Measurements from ENCODE around the gene CDKN2B-AS1.
A peak's percentile ranks its signal among the peaks of the same experiment; 100 is the strongest.

- TF ChIP-seq CHD2 (IDR thresholded peaks at IDR 0.05; ENCODE audit: low read length, partially characterized antibody) (no peak), ESRRA (IDR thresholded peaks at IDR 0.05; ENCODE audit: borderline replicate concordance, low read length) (no peak), CTCF (IDR thresholded peaks at IDR 0.05) (no peak), ZFP36 (IDR thresholded peaks at IDR 0.05; ENCODE audit: borderline replicate concordance, partially characterized antibody) (no peak), GATA3 (IDR thresholded peaks at IDR 0.05; ENCODE audit: borderline replicate concordance) (0 out of 2 replicates have a peak, but pooled peaks have one; percentile 24), MAFK (IDR thresholded peaks at IDR 0.05; ENCODE audit: partially characterized antibody) (no peak), CHD4 (IDR thresholded peaks at IDR 0.05; ENCODE audit: borderline replicate concordance) (no peak), POLR2A (IDR thresholded peaks at IDR 0.05; ENCODE audit: low read length) (no peak), CEBPB (IDR thresholded peaks at IDR 0.05) (no peak)
Measured at GRCh38 chr9:22124263-22125011, 129.8 kb downstream of the CDKN2B-AS1 start.
